Stimulated activated CD8-positive, alpha-beta memory T cell treated with anti-CD3 and anti-CD28 coated beads, Interleukin-2, amount 100 ng/mL, for 48 hours (primary cell): ENCODE measurements around the gene ITPK1.

Experiments
- DNase-seq, 2 donors: peaks; one replicate each; pipeline ENCODE4 v3.0.0-alpha.2; 2020; ENCODE audit warnings: low read depth in 2 of 2

The ITPK1 gene

GRCh38 chr14:92924247-92924646 lies 191.5 kb downstream of the ITPK1 start:
- DNase-seq, result no peak

GRCh38 chr14:92923744-92924103 lies 192.0 kb downstream of the ITPK1 start:
- no peak for DNase-seq

- DNase-seq, result peak; percentile 24 to 26
Measured at GRCh38 chr14:92922883-92923743, 192.6 kb downstream of the ITPK1 start, which contains the start of gene CHGA. TSS of gene CHGA (plus strand) at chr14:92923150. CDS start at chr14:92923360, 210 bp downstream.

- no peak for DNase-seq
Measured at GRCh38 chr14:92922155-92922735, 193.5 kb downstream of the ITPK1 start.

- no peak for DNase-seq
Measured at GRCh38 chr14:92920001-92920400, 195.7 kb downstream of the ITPK1 start.

- no peak for DNase-seq
Measured at GRCh38 chr14:92917956-92918355, 197.8 kb downstream of the ITPK1 start.

- DNase-seq, result no peak
Measured at GRCh38 chr14:92917041-92917940, 198.4 kb downstream of the ITPK1 start.

- no peak for DNase-seq
Measured at GRCh38 chr14:92916201-92916600, 199.5 kb downstream of the ITPK1 start.

- peak; percentile 40 to 42 for DNase-seq
Measured at GRCh38 chr14:92914087-92914656, 201.6 kb downstream of the ITPK1 start.

- DNase-seq, result no peak
Measured at GRCh38 chr14:92907316-92907911, 208.3 kb downstream of the ITPK1 start.

- DNase-seq, result no peak
Measured at GRCh38 chr14:92906823-92907222, 208.9 kb downstream of the ITPK1 start.

GRCh38 chr14:92906420-92906819 lies 209.3 kb downstream of the ITPK1 start:
- no peak for DNase-seq

- DNase-seq, result no peak
Measured at GRCh38 chr14:92905667-92906066, 210.1 kb downstream of the ITPK1 start.

GRCh38 chr14:92903359-92903758 lies 212.4 kb downstream of the ITPK1 start:
- no peak for DNase-seq

GRCh38 chr14:92902726-92903125 lies 213.0 kb downstream of the ITPK1 start:
- DNase-seq, result no peak

- DNase-seq, result no peak
Measured at GRCh38 chr14:92902191-92902590, 213.5 kb downstream of the ITPK1 start.

GRCh38 chr14:92900660-92901059 lies 215.1 kb downstream of the ITPK1 start:
- DNase-seq, result no peak

- no peak for DNase-seq
Measured at GRCh38 chr14:92898566-92899131, 217.1 kb downstream of the ITPK1 start.

- DNase-seq, result peak; percentile 28 to 33
Measured at GRCh38 chr14:92897922-92898565, 217.7 kb downstream of the ITPK1 start.

- DNase-seq, result no peak
Measured at GRCh38 chr14:92895352-92895878, 220.3 kb downstream of the ITPK1 start.
